ENCODE measurements around the gene TEX264.
A peak's percentile ranks its signal among the peaks of the same experiment; 100 is the strongest.

Gene TEX264

DNA sequence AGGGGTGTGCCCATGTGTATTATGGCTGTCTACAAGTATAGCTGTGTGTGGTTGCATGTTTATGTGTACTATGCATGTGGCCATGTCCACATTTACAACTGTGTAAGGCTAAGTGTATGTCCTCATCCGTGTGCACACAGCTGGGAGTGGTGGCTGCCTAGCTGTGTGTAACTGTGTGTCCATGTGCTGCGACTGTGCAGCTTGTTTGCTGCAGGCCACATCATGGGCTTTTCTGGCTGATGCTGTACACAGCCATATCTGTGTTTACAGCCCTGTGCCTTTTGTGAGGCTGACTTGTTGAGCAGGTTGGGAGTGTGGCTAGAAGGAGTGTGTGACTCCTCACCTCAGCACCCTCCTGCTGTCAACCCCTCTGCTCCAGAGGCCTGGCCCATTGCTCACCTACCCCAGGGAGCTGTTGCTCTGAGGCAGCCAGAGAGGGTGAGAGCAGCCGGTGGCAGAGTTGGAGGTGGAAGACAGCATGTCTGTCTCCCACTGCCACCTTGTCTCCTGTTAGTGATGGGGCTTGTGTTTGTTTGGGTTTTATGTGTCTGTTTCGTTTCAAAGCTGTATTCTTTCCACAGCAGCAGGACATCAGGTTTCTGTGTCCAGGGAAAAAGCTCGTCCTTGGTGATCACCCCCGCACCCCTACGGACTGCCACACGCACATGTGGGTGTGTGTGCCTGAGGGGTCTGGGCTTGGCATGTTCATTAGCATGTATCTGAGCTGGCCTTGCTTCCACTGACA is 34.4 kb downstream of the TEX264 start:
- H3K4me3 ChIP-seq (ENCODE audit: low read length in 2 of 2): no peak overlapping the region
- H2BK5ac ChIP-seq (ENCODE audit: low read length): no peak overlapping the region
- H2BK12ac ChIP-seq (ENCODE audit: low read length): no peak overlapping the region
- H3K23ac ChIP-seq (ENCODE audit: low read depth, low read length, poor library complexity): peak overlapping the region; percentile 56
- no peaks in the 10 kb centered on the region for H3K9me3 ChIP-seq (replicated peaks in 1 of 2; ENCODE audit: control insufficient read depth in 2 of 2, insufficient read depth in 1 of 2, low read depth in 1 of 2, low read length in 2 of 2)
- no peak overlapping the region for H4K8ac ChIP-seq (ENCODE audit: low read depth, low read length)
- H2AK5ac ChIP-seq (ENCODE audit: low read depth, low read length): no peak overlapping the region
- peaks cover 30 to 33% of the 10 kb centered on the region in 2 donors for H3K4me1 ChIP-seq (ENCODE audit: control insufficient read depth in 2 of 2, insufficient read depth in 1 of 2, low read depth in 1 of 2, low read length in 2 of 2)
- H3K79me1 ChIP-seq (ENCODE audit: low read depth, low read length): peaks cover 4% of the 10 kb centered on the region
- no peak overlapping the region for H2BK15ac ChIP-seq (ENCODE audit: low read length)
- H3K9ac ChIP-seq (ENCODE audit: low read depth, low read length, poor library complexity): no peak overlapping the region
- H3K4ac ChIP-seq (ENCODE audit: low read length): no peak overlapping the region
- H3K18ac ChIP-seq (ENCODE audit: low read length): peak overlapping the region; percentile 21
- WGBS, 2 donors (ENCODE audit: extremely low coverage in 2 of 2, insufficient read length in 2 of 2, insufficient replicate concordance in 1 of 2): no CpG with 5 or more reads among the region's 8 CpGs
- no peak overlapping the region for H2BK120ac ChIP-seq (ENCODE audit: low read depth, low read length)
- peaks cover 0 to 16% (median 15%) of the 10 kb centered on the region in 3 experiments for H3K27me3 ChIP-seq (ENCODE audit: control insufficient read depth in 3 of 3, insufficient read depth in 3 of 3, low read depth in 1 of 3, low read length in 3 of 3)
- H3K4me2 ChIP-seq (ENCODE audit: insufficient read depth, low read length, poor library complexity, severe bottlenecking): no peak overlapping the region
- H4K91ac ChIP-seq (ENCODE audit: low read depth, low read length, poor library complexity): no peak overlapping the region
- H3K36me3 ChIP-seq (replicated peaks in 1 of 2; ENCODE audit: control insufficient read depth in 2 of 2, insufficient read depth in 2 of 2, low read length in 2 of 2): peaks cover 0 to 4% of the 10 kb centered on the region in 2 donors
- H3K27ac ChIP-seq (replicated peaks; ENCODE audit: low read length): no peak overlapping the region
- no peak for DNase-seq (ENCODE audit: low spot score)
- peak overlapping the region; percentile 48 for H3K14ac ChIP-seq (ENCODE audit: low read length)
- no peak overlapping the region for H2AFZ ChIP-seq (ENCODE audit: low read length)

DNA sequence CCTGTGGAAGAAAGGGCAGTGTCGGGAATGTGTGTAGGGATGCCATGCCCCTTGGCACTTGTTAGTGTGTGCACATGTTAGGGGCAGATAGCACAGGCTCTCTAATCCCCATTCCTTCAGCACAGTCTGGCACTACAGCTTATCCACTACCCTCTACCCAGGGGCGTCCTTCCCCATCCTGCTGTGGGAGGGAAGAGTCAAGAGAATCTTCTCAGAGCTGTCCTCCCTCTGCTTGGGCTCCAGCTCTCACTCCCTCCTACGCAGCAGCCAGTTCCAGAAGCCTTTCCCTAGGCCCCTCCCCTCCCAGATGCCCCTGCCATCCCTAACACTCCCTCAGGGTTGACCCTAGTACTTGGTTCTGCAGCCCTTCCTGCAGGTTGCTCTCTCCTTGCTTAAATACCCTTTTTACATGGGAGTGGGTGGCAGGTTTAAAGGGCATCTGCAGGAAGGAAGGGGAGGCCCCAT is 35.0 kb downstream of the TEX264 start:
- DNase-seq (ENCODE audit: low spot score): no peak
- Histone ChIP-seq H3K14ac (ENCODE audit: low read length) (peak overlapping the region; percentile 9), H2BK12ac (ENCODE audit: low read length) (no peak overlapping the region), H3K4me3 (ENCODE audit: low read length in 2 of 2) (no peak overlapping the region), H2AK5ac (ENCODE audit: low read depth, low read length) (no peak overlapping the region), H3K27me3 (ENCODE audit: control insufficient read depth in 3 of 3, insufficient read depth in 3 of 3, low read depth in 1 of 3, low read length in 3 of 3) (peaks cover 0 to 16% (median 15%) of the 10 kb centered on the region in 3 experiments), H3K4me1 (ENCODE audit: control insufficient read depth in 2 of 2, insufficient read depth in 1 of 2, low read depth in 1 of 2, low read length in 2 of 2) (peaks cover 30 to 33% of the 10 kb centered on the region in 2 donors), H3K4me2 (ENCODE audit: insufficient read depth, low read length, poor library complexity, severe bottlenecking) (no peak overlapping the region), H4K91ac (ENCODE audit: low read depth, low read length, poor library complexity) (no peak overlapping the region), H3K36me3 (replicated peaks in 1 of 2; ENCODE audit: control insufficient read depth in 2 of 2, insufficient read depth in 2 of 2, low read length in 2 of 2) (no peaks in the 10 kb centered on the region), H2BK15ac (ENCODE audit: low read length) (no peak overlapping the region), H2BK5ac (ENCODE audit: low read length) (no peak overlapping the region), H3K9ac (ENCODE audit: low read depth, low read length, poor library complexity) (no peak overlapping the region), H3K18ac (ENCODE audit: low read length) (no peak overlapping the region), H3K23ac (ENCODE audit: low read depth, low read length, poor library complexity) (no peak overlapping the region), H2AFZ (ENCODE audit: low read length) (no peak overlapping the region), H4K8ac (ENCODE audit: low read depth, low read length) (no peak overlapping the region), H3K27ac (replicated peaks; ENCODE audit: low read length) (no peak overlapping the region), H3K9me3 (replicated peaks in 1 of 2; ENCODE audit: control insufficient read depth in 2 of 2, insufficient read depth in 1 of 2, low read depth in 1 of 2, low read length in 2 of 2) (no peaks in the 10 kb centered on the region), H2BK120ac (ENCODE audit: low read depth, low read length) (no peak overlapping the region), H3K79me1 (ENCODE audit: low read depth, low read length) (peaks cover 4% of the 10 kb centered on the region), H3K4ac (ENCODE audit: low read length) (no peak overlapping the region)
- WGBS, 2 donors (ENCODE audit: extremely low coverage in 2 of 2, insufficient read length in 2 of 2, insufficient replicate concordance in 1 of 2): no CpG with 5 or more reads among the region's 3 CpGs

DNA sequence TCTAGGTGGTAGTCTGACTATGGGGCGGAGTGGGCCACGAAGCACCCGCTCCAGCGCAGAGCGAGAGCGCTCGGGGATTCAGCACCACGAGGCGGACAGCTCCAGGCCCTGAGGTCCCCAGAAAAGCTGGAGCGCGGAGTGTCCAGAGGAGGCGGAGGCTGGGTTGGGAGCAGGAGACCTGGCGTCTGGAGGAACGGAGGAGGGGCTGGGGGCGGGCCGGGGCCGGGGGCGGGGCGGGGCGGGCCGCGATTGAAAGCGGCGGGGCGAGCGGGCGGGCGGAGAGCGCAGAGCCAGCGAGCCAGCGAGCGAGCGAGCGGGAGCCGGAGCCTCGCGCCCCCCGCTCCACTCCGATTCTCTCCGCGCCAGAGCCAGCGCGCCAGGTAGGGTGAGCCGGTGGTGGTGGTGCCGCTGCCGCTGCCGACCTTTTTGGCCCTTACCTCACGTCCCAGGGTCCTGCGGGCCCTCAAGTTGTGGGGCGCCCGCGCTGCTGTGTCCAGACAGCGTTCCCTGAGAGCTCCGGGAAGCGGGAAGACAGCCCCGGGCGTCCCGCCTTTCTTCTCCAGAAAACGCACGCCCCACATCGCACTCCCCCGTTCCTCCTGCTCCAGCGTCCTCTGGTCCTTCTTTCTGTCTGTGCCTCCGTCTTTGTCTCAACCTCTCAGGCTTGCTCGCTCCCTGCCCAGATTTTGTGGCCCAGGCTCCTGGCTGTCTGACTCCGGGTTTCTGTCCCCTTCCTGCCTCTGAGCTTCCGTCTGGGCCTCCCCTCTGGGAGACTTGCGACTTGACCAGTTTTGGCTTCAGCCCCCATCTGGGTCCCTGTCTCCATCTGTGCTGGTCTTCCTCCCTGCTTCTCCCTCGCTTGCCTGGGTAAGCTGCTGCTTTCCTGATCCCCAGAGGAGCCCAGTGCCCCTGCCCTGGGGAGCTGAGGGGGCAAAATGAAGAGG is 36.0 kb downstream of the TEX264 start, which contains the start of gene GRM2:
TSS of gene GRM2 (plus strand) at position 281 of the 944 bp plus-strand sequence. CDS start 1,916 bp downstream, outside the sequence.
- no peak within 1 kb of the TSS for H2BK5ac ChIP-seq (ENCODE audit: low read length)
- peaks cover 4% of the 10 kb centered on the region for H3K79me1 ChIP-seq (ENCODE audit: low read depth, low read length)
- no peak within 1 kb of the TSS for H3K4ac ChIP-seq (ENCODE audit: low read length)
- H3K4me1 ChIP-seq (ENCODE audit: control insufficient read depth in 2 of 2, insufficient read depth in 1 of 2, low read depth in 1 of 2, low read length in 2 of 2): peaks cover 29 to 33% of the 10 kb centered on the region in 2 donors
- DNase-seq (ENCODE audit: low spot score): peak; percentile 89
- peak within 1 kb of the TSS; percentile 0 for H3K23ac ChIP-seq (ENCODE audit: low read depth, low read length, poor library complexity)
- H3K4me2 ChIP-seq (ENCODE audit: insufficient read depth, low read length, poor library complexity, severe bottlenecking): peak within 1 kb of the TSS; percentile 59
- H2BK120ac ChIP-seq (ENCODE audit: low read depth, low read length): no peak within 1 kb of the TSS
- no peak within 1 kb of the TSS for H4K8ac ChIP-seq (ENCODE audit: low read depth, low read length)
- peak within 1 kb of the TSS; percentile 97 for H3K18ac ChIP-seq (ENCODE audit: low read length)
- H3K14ac ChIP-seq (ENCODE audit: low read length): peak within 1 kb of the TSS; percentile 83
- no peaks in the 10 kb centered on the region for H3K9me3 ChIP-seq (replicated peaks in 1 of 2; ENCODE audit: control insufficient read depth in 2 of 2, insufficient read depth in 1 of 2, low read depth in 1 of 2, low read length in 2 of 2)
- peak within 1 kb of the TSS; percentile 92 for H2AFZ ChIP-seq (ENCODE audit: low read length)
- no CpG with 5 or more reads among the region's 69 CpGs for WGBS, 2 donors (ENCODE audit: extremely low coverage in 2 of 2, insufficient read length in 2 of 2, insufficient replicate concordance in 1 of 2)
- H3K9ac ChIP-seq (ENCODE audit: low read depth, low read length, poor library complexity): peak within 1 kb of the TSS; percentile 90
- H3K36me3 ChIP-seq (replicated peaks in 1 of 2; ENCODE audit: control insufficient read depth in 2 of 2, insufficient read depth in 2 of 2, low read length in 2 of 2): no peaks in the 10 kb centered on the region
- H2BK15ac ChIP-seq (ENCODE audit: low read length): no peak within 1 kb of the TSS
- H2BK12ac ChIP-seq (ENCODE audit: low read length): no peak within 1 kb of the TSS
- peaks cover 0 to 16% (median 15%) of the 10 kb centered on the region in 3 experiments for H3K27me3 ChIP-seq (ENCODE audit: control insufficient read depth in 3 of 3, insufficient read depth in 3 of 3, low read depth in 1 of 3, low read length in 3 of 3)
- H3K4me3 ChIP-seq (ENCODE audit: low read length in 2 of 2): peak within 1 kb of the TSS; percentile 54 to 86
- H3K27ac ChIP-seq (replicated peaks; ENCODE audit: low read length): no peak within 1 kb of the TSS
- H2AK5ac ChIP-seq (ENCODE audit: low read depth, low read length): peak within 1 kb of the TSS; percentile 73
- no peak within 1 kb of the TSS for H4K91ac ChIP-seq (ENCODE audit: low read depth, low read length, poor library complexity)
